PC-9 (cell line): ENCODE measurements around the gene CPB2.

Source experiments
- EZH2 ChIP-seq: fragments of 200-600 bp; sonication (generic); IDR thresholded peaks from 2 replicates; pipeline ENCODE4 v1.8.0; 2017; ENCODE audit warnings: antibody characterized with exemption, low read depth
- TF ChIP-seq, protein P1 (sequence below): fragments of 200-600 bp; sonication (generic); conservative IDR thresholded peaks from 2 replicates; pipeline ENCODE4 v1.6.1; 2017; ENCODE audit warnings: mixed run types, antibody characterized with exemption, mild to moderate bottlenecking, moderate library complexity

DNA sequence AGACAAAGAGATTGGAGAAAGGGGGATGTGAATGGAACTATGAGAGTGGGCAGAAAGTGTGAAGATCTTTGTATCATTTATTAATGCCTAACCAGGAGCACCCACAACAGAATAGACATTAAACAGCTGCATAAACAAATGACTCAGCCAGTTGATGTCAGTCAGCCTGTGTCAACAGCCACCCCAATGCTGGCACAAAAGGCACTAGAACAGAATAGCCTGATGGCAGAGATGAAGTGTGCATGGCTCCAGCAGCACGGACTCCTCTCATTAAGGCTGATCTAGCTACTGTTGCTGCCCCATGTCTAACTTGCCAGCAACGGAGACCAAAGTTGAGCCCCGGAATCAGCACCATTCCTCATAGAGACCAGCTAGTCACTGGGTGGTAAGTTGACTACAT lies 7.8 kb downstream of the CPB2 start:
- TF ChIP-seq, protein P1, sequence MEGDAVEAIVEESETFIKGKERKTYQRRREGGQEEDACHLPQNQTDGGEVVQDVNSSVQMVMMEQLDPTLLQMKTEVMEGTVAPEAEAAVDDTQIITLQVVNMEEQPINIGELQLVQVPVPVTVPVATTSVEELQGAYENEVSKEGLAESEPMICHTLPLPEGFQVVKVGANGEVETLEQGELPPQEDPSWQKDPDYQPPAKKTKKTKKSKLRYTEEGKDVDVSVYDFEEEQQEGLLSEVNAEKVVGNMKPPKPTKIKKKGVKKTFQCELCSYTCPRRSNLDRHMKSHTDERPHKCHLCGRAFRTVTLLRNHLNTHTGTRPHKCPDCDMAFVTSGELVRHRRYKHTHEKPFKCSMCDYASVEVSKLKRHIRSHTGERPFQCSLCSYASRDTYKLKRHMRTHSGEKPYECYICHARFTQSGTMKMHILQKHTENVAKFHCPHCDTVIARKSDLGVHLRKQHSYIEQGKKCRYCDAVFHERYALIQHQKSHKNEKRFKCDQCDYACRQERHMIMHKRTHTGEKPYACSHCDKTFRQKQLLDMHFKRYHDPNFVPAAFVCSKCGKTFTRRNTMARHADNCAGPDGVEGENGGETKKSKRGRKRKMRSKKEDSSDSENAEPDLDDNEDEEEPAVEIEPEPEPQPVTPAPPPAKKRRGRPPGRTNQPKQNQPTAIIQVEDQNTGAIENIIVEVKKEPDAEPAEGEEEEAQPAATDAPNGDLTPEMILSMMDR = no peak
- no peak for TF ChIP-seq EZH2
